NCI-H2107 (cell line): ENCODE results near the gene EFNA2.
"Not testable (repeated sequence)": the region's sequence is repeated elsewhere in the genome, so short reads cannot be mapped to it uniquely, and the experiment has no call there.

Experiments
- DNase-seq: peaks from one replicate; lab custom pipeline; 2025; lab: John Stamatoyannopoulos, UW

The EFNA2 gene

DNA sequence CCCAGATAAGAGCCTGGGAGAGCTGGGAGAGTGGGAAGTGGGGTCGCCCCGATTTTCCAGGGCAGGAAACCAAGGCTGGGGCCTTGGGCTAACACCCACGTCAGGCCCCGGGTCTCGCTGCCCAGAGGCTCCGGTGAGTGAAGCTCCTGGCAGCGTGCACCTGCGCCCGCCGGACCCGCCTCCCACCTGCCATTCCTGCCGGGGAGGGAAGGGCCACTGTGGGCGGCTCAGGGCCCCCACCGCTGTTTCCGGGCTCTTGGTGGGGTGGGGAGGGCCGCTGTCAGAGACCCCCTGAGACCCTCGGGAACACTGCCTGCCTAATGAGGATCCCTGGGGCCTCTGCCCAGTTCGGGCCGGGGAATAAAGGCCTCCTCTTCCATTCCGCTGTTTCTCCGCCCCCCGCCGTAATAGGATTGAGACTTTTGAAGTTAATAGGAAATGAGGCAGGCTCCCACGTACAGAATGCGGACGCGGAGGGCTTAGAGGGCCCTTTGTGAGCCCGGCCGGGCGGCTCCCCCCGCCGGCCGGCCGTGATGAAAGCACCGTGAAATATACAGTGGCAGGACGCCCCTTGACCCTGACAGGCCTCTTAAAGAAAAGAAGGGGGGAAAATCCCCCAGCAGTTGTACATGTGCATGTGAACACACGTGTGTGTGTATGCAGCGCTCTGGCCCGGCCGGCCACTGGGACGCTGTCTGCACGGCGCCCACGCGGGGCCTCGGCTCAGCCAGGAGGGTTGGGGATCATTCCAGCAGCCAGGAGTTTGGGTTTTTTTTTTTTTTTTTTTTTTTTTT lies 33.2 kb downstream of the EFNA2 start:
- no peak for DNase-seq

DNA sequence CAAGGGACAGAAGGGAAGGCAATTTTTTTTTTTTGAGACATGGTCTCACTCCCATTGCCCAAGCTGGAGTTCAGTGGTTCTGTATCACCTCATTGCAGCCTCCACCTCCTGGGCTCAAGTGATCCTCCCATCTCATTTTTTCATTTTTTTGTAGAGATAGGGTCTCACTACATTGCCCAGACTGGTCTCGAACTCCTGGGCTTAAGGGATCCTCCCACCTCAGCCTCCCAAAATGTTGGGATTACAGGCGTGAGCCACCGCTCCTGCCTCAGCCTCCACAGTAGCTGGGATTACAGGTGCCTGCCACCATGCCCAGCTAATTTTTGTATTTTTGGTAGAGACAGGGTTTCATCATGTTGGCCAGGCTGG lies 34.6 kb downstream of the EFNA2 start:
- not testable (repeated sequence) for DNase-seq

DNA sequence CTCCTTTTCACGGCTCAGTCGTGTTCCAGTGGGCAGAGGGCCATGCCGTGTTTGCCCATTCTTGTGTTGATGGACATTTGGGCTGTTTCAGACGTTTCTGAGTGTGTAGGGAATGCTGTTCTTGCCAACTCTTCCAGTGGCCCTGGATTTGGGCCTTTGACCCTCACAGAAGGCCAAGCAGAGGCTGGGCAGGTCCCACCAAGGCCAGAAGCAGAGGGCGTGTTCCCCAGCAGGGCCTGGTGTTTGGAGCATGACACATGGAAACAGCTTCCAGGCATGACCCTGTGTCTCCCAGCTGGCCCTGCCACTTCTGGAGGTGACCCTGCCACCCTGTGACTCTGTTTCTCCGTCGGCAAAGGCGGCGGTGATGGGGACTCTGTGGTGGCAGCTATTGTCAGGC lies 35.9 kb downstream of the EFNA2 start:
- no peak for DNase-seq

DNA sequence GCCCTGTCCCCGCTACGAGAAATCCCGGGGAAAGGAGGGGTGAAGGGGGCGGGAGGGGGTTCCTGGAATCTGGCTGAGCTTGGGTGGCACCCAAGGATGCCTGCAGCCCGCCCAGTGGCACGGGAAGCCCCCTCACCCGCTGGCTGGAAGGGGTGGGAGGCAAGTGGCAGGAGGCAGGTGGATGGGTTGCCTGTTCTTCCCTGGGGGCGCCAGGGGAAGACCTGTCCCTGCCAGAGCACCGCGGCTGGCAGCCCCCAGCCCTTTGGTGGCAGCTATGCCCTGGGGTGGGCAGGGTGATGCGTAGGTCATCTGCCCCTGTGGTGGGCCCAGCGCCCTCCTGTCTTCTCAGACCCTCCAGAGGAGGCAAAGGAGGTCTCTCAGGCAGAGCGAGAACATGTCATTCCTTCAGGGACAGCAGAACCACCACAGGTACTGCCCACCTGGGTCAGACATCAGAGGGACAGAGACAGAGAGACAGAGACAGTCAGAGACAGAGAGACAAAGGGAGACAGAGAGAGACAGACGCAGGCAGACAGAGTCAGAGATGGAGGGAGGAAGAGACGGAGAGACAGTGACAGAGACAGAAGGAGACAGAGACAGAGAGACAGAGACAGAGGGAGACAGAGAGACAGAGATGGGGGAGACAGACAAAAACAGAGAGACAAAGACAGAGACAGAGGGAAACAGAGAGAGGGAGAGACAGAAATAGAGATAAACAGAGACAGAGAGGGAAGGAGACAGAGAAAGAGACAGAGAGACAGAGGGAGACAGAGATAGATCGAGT lies 36.7 kb downstream of the EFNA2 start:
- no peak for DNase-seq

DNA sequence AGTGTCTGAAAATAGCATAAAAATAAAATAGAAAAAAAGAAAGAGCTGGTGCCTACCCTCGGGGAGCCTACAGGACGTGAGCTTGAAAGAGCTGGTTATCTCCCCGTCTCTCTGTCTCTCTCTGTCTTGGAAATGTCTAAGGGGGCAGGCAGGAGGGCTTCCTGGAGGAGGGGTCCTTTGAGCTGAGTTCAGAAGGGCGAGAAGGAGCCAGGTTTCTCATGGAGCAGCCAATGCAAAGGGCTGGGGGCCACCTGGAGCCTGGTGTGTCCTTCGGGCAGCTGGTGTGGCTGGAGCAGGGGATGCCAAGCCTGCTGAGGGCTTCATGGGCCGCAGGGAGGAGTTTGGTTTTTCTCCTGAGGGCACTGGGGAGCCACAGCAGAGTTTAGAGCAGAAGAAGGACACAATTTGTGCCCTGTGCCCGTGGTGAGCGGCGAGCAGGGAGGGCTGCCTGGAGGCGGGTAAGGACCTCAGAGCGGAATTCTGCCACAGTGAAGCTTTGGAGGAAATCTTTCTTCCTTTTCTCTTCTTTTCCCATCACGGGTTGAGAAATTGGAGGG lies 38.7 kb downstream of the EFNA2 start:
- no peak for DNase-seq

DNA sequence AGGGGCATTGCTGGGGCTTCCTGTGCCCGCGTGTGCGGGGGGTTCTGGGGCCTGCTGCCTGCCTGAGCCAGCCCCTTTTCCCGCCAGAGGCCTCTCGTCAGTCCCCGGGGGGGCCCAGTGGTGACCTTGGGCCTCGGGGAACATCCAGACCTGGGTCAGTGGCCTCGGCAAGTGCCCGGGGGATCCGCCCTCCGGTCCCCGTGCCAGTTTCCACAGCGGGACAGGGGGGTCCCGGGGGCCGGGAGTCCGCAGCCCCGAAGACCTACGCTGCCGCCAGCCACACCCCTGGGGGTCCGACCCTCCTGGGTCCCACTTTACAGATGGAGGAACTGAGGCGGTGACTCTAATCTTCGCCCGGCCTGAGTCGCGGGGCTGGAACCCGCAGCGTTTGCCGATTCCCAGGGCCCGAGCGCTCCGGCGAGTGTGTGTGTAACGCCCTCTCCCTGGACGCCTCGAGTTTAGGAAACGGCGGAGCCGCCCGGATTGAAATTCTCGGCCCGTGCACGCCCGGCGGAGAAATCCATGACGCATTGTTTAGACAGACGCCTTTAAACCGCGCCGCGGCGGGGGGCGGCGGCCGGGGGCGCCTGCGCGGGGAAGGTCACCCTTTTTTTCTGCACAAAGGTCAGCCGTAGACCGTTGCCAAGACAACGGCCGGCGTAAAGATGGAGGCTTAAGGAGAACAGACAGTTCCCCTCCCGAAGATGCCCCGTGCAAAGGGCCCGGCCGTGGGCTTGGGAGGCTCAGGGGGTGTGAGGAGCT lies 39.3 kb downstream of the EFNA2 start:
- no peak for DNase-seq

DNA sequence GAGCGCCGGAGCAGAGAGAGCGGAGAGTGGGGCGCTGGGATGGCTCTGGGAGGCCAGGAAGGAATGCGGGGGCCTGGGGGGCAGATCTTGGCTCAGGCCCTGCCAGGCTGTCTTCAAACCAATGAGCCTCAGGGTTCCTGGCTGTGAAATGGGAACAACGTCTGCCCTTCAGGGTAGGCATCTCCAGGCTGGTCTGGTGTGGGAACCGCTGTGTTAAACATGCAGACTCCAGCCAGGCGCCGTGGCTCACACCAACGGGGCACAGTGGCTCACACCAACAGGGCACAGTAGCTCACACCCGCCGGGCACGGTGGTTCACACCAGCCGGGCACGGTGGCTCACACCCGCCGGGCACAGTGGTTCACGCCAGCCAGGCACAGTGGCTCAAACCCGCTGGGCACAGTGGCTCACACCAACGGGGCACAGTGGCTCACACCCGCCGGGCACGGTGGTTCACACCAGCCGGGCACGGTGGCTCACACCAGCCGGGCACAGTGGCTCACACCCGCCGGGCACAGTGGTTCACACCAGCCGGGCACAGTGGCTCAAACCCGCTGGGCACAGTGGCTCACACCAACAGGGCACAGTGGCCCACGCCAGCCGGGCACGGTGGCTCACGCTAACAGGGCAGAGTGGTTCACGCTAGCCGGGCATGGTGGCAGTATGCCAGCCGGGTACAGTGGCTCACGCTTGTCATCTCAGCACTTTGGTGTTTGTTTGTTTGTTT lies 40.1 kb downstream of the EFNA2 start:
- DNase-seq = no peak

DNA sequence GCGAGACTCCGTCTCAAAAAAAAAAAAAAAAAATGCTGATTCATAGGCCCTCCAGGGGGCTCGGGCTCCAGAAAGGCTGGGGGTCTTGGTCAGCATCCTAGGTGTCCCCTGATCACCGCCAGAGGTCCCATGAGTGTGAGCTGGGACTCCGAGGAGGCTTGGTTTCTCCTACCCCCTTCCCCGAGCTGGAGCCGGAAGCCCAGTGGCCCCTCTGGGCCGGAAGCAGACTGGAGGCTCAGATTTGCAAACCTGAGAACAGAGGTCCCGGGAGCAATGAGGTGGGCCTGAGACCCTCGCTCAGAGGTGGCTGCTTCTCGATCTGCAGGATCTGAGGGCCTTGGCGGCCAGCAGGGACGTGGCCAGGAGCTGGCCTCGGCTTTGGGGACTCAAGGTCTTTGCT lies 41.5 kb downstream of the EFNA2 start:
- no peak for DNase-seq

DNA sequence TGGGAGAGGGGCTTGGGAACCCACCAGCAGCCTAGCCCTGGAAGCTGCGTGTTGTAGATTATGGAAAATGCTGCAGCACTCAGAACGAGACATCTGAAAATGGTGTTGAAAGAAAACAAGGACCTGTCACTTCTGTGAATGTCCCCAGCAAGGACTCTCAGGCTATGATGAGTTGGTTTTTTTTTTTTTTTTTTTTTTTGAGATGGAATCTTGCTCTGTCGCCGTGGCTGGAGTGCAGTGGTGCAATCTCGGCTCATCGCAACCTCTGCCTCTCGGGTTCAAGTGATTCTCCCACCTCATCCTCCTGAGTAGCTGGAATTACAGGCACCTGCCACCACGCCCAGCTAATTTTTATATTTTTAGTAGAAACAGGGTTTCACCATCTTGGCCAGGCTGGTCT lies 46.5 kb downstream of the EFNA2 start:
- DNase-seq = not testable (repeated sequence)

DNA sequence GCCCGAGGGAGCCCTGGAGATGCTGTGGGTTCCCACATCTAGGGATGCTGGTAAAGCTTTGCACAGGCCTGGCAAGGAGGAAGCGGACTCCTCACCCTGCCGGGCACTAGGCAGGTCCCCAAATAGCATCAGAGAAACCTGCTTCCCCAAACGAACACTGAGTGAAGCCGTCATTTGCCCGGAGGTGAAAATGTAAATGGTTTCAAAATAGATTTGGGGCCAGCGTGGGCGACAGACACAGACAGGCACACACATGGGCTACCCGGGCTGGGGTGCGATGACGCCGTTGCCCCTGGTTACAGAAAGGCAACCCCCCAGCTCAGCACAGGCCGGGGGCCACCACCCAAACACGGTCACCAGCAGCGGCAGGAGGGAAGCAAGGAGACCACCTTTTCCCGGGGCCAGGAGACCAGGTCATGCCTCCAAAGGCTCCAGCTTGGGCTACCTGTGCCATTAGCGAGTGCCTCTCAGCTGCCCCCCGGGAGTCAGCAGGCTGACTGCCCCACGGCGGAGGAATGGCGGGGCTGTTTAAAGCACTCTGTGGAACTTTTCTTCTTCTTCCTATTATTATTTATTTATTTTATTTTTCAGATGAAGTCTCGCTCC lies 50.5 kb downstream of the EFNA2 start:
- DNase-seq = no peak

DNA sequence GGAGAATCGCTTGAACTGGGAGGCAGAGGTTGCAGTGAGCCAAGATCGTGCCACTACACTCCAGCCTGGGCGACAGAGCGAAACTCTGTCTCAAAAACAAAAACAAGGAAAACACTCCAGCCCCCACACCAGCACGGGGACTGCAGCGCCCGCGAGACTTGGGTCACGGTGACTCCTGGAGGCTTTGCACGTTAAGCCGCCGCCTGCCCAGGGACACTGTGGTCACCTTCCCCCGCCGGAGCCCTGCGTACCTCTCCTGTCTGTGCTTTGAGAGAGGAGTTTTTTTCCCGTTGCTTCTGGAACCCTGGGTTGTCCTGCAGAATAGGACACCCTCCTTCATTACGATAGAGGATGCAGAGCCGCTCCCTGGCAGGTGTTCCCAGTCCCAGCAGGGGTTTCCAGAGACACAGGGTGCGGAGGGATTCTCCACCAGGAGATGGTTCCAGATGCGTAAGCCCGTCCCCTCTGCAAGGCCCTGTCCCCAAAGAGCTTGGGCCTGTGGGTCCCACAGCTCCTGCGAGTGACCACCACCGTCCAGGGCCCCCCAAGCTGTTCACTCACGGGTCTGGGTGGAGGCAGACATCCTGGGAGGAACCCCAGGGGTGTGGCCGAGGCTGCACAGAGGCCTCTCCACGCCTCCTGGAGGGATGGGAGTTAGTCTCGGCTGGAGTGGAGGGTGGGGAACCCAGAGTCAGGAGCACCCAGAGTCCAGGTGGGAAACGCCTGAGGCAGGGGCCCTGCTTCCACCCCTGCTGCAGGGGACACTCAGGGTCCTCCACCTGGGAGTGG lies 55.2 kb downstream of the EFNA2 start:
- DNase-seq = no peak

DNA sequence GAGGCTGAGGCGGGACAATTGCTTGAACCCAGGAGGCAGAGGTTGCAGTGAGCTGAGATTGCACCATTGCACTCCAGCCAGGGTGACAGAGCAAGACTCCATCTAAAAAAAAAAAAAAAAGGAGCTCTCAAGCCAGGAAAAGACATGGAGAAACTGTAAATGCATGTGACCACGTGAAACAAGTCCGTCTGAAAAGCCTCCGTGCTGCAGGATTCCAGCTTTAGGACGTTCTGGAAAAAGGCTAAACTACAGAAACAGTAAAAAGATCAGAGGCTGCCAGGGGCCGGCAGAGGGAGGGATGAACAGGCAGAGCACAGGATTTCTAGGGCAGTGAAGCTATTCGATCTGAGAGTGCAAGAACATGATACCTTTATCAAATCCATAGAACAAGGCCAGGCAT lies 57.4 kb downstream of the EFNA2 start:
- no peak for DNase-seq

DNA sequence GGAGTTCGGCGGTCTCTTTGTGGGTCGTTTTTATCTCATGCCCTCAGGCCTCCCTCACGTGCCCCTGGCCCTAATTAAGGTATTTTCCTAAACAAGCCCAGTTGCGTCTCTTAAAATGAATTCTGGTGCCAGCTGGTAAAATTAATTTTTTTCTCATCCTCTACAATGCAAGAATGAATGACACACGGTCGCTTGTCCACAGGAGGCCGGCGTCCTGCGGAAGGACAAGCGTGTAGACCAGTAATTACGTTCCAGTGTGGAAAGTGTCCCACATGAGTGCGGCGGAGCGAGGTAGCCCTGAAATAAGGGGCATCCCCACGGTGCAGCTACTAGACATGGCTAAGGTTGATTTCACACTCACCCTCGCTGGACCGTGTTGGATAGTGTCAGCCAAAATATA lies 63.5 kb downstream of the EFNA2 start:
- DNase-seq = no peak

DNA sequence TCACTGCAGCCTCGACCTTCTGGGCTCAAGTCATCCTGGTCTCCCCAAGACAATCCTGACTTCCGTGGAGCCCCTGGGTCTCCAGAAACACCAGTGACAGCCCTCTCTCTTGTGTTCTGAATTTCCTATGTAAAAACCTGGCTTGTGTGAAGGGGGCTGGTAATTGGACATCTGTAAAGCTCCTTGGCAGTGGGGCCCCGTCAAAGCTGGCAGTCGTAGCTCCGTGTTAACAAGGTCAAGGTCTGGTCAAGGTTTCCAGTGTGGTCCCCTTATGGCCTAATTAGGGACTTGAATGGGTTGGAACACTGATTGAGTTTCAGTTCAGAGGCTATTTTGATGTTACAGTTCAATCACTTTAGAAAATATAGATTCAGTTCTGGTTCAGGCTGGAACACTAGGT lies 65.2 kb downstream of the EFNA2 start:
- no peak for DNase-seq
